Measurements from ENCODE around the gene BLNK.

Gene BLNK

DNA sequence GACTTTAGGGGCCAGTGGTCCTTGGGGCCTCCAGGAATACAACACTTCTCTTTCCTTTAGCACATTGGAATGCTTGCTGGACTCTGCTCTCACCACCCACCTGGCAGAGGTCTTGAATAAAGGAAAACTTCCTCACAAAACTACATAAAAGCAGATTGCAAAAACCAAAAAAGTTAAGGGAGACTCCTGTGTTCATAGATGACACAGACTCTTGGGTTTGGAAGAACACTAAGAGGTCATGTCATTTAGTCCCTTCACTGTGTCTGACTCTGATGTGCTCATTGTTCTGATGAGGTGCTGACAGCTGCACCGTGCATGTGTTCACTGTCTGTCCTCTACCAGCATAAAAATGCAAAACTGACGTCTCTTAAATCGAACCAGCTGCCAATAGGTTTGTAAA is 11.4 kb downstream of the BLNK start:
- Histone ChIP-seq H3K27ac (ENCODE audit: extremely low read depth, low read depth, low read length) (no peak overlapping the region), H3K4me3 (ENCODE audit: low read depth, low read length) (no peak overlapping the region), H3K9me3 (ENCODE audit: control insufficient read depth, insufficient read depth, low read depth, low read length) (no peaks in the 10 kb centered on the region), H3K4me1 (ENCODE audit: control insufficient read depth, insufficient read depth, low read length) (no peaks in the 10 kb centered on the region), H3K36me3 (ENCODE audit: control insufficient read depth in 2 of 2, insufficient read depth in 1 of 2, low read length in 2 of 2) (no peaks in the 10 kb centered on the region)
- TF ChIP-seq ZFHX2 (tag by site-specific recombination; conservative IDR thresholded peaks at IDR 0.05), result no peak
- no peak for TF ChIP-seq ZNF211 (tag by site-specific recombination; IDR thresholded peaks at IDR 0.05; ENCODE audit: low read depth)
- TF ChIP-seq ZNF513 (tag by site-specific recombination; IDR thresholded peaks at IDR 0.05), result no peak
- TF ChIP-seq GLIS2 (tag by site-specific recombination; IDR thresholded peaks at IDR 0.05), result no peak
- no peak for TF ChIP-seq TCF7L2 (IDR thresholded peaks at IDR 0.05; ENCODE audit: borderline replicate concordance, low read depth, low read length)
- TF ChIP-seq ZIC2 (tag by site-specific recombination; IDR thresholded peaks at IDR 0.05), result no peak
- TF ChIP-seq ZNF670 (tag by site-specific recombination; IDR thresholded peaks at IDR 0.05; ENCODE audit: low read depth), result no peak
- TF ChIP-seq ZNF202 (tag by site-specific recombination; IDR thresholded peaks at IDR 0.05; ENCODE audit: borderline replicate concordance), result no peak
- no peak for TF ChIP-seq ZNF324 (tag by site-specific recombination; IDR thresholded peaks at IDR 0.05)
- no peak for TF ChIP-seq GLIS1 (tag by site-specific recombination; IDR thresholded peaks at IDR 0.05)
- no peak for TF ChIP-seq ZNF621 (tag by site-specific recombination; IDR thresholded peaks at IDR 0.05)
- TF ChIP-seq ZBTB1 (tag by site-specific recombination; IDR thresholded peaks at IDR 0.05), result no peak
- no peak for TF ChIP-seq ZNF677 (tag by site-specific recombination; IDR thresholded peaks at IDR 0.05)
- TF ChIP-seq ZBTB10 (tag by site-specific recombination; IDR thresholded peaks at IDR 0.05), result no peak
- TF ChIP-seq ZSCAN30 (tag by site-specific recombination; IDR thresholded peaks at IDR 0.05), result no peak
- no peak for TF ChIP-seq ZNF24 (tag by site-specific recombination; IDR thresholded peaks at IDR 0.05)
- TF ChIP-seq ZNF660 (tag by site-specific recombination; IDR thresholded peaks at IDR 0.05), result no peak
- no peak for TF ChIP-seq YY1 (tag by site-specific recombination; IDR thresholded peaks at IDR 0.05)
- no peak for TF ChIP-seq OSR2 (tag by site-specific recombination; IDR thresholded peaks at IDR 0.05)
- POLR2A ChIA-PET, result no interaction called here
- CTCF ChIA-PET, result interaction anchor here (0.6 to 1.5 kb wide), 3 partner anchors 31 to 1005 kb away, joined by 3 to 6 read pairs (median 4); no protein-coding TSS in a partner anchor

DNA sequence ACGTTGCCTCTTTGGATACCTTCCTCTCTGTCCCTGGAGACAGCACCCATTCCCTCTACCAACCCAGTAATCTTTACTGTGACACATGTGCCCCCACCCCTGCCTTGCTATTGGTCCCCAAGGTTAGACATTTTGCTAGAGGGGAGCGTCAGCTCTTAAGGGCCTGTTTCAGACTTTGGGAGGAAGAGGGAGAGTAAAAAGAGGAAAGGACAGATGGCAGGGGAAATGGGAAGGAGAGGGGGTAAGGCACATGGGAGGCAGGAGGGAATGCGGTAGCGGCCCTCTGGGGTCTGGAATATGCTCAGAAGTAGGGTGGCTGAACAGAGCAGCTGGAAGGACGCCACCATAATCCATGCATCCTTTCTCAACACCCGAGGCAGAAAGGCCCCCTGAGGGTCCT is 12.2 kb downstream of the BLNK start:
- Histone ChIP-seq H3K9me3 (ENCODE audit: control insufficient read depth, insufficient read depth, low read depth, low read length) (no peaks in the 10 kb centered on the region), H3K4me3 (ENCODE audit: low read depth, low read length) (no peak overlapping the region), H3K36me3 (ENCODE audit: control insufficient read depth in 2 of 2, insufficient read depth in 1 of 2, low read length in 2 of 2) (no peaks in the 10 kb centered on the region), H3K27ac (ENCODE audit: extremely low read depth, low read depth, low read length) (no peak overlapping the region), H3K4me1 (ENCODE audit: control insufficient read depth, insufficient read depth, low read length) (no peaks in the 10 kb centered on the region)
- CTCF ChIA-PET, result interaction anchor here (0.8 kb wide), 1 partner anchor 29 kb away, joined by 4 read pairs; no protein-coding TSS in a partner anchor
- TF ChIP-seq ZNF280C (tag by site-specific recombination; IDR thresholded peaks at IDR 0.05) (no peak), ZNF155 (tag by site-specific recombination; IDR thresholded peaks at IDR 0.05) (no peak), ZBTB21 (tag by site-specific recombination; IDR thresholded peaks at IDR 0.05) (no peak), ZNF140 (tag by site-specific recombination; IDR thresholded peaks at IDR 0.05) (no peak), BCL11B (tag by site-specific recombination; IDR thresholded peaks at IDR 0.05; ENCODE audit: low read depth) (no peak), ZFP3 (tag by site-specific recombination; IDR thresholded peaks at IDR 0.05; ENCODE audit: low read depth) (no peak), KLF1 (tag by site-specific recombination; IDR thresholded peaks at IDR 0.05) (no peak)
- POLR2A ChIA-PET, result no interaction called here

Data from HEK293 (cell line).